Karpas-422 (cell line): Measurements from ENCODE around the gene AKAP13. TPM values are rescaled to one million over a fixed set of nuclear protein-coding genes. Genes with fewer than 3 reads are reported as not detected.
A peak's percentile ranks its signal among the peaks of the same experiment; 100 is the strongest.
"Not testable (repeated sequence)": the region's sequence is repeated elsewhere in the genome, so short reads cannot be mapped to it uniquely, and the experiment has no call there.

Experiments used
- DNase-seq: peaks from one replicate; pipeline ENCODE4 v3.0.0-alpha.2; 2015
- H2AFZ ChIP-seq: fragments of 200-600 bp; sonication (generic); 2 replicates; pipeline ENCODE4 v1.6.1; 2014; ENCODE audit warnings: antibody characterized with exemption, low read length, mixed read lengths
- H3K27ac ChIP-seq: fragments of 200-600 bp; sonication (generic); 2 replicates; pipeline ENCODE4 v1.5.1; 2014; ENCODE audit warnings: mild to moderate bottlenecking, low read length, moderate library complexity
- H3K27me3 ChIP-seq: fragments of 200-600 bp; sonication (generic); 2 replicates; pipeline ENCODE4 v1.6.1; 2014; ENCODE audit warnings: low read length, mixed read lengths
- H3K36me3 ChIP-seq: fragments of 200-600 bp; sonication (generic); 2 replicates; pipeline ENCODE4 v1.6.1; 2014; ENCODE audit warnings: low read length, mixed read lengths; ENCODE audit not compliant: insufficient read depth
- H3K4me1 ChIP-seq: fragments of 200-600 bp; sonication (generic); 2 replicates; pipeline ENCODE4 v1.6.1; 2014; ENCODE audit warnings: mild to moderate bottlenecking, low read length, mixed read lengths
- H3K4me2 ChIP-seq: fragments of 200-600 bp; sonication (generic); 2 replicates; pipeline ENCODE4 v1.6.1; 2014; ENCODE audit warnings: low read length, low read depth, mild to moderate bottlenecking; ENCODE audit not compliant: poor library complexity, severe bottlenecking
- H3K4me3 ChIP-seq: fragments of 200-600 bp; sonication (generic); 2 replicates; pipeline ENCODE4 v1.5.1; 2014; ENCODE audit warnings: mild to moderate bottlenecking, antibody characterized with exemption, low read length, mixed read lengths
- H3K79me2 ChIP-seq: fragments of 200-600 bp; sonication (generic); 2 replicates; pipeline ENCODE4 v1.6.1; 2014; ENCODE audit warnings: mild to moderate bottlenecking, low read length, mixed read lengths
- H3K9ac ChIP-seq: fragments of 200-600 bp; sonication (generic); 2 replicates; pipeline ENCODE4 v1.6.0; 2014; ENCODE audit warnings: low read length
- H3K9me2 ChIP-seq: fragments of 200-600 bp; sonication (generic), shearing (Covaris generic); replicated peaks from 2 replicates; pipeline ENCODE4 v1.6.0; 2014; ENCODE audit warnings: mild to moderate bottlenecking, low read length, moderate library complexity; ENCODE audit not compliant: insufficient read depth
- H3K9me3 ChIP-seq: fragments of 300-700, 200-600 bp; sonication (generic); 2 replicates; pipeline ENCODE4 v1.6.1; 2014; ENCODE audit warnings: low read length, mixed read lengths
- H4K20me1 ChIP-seq: fragments of 200-600 bp; sonication (generic); 2 replicates; pipeline ENCODE4 v1.6.1; 2014; ENCODE audit warnings: mild to moderate bottlenecking, antibody characterized with exemption, low read length, low read depth; ENCODE audit not compliant: insufficient read depth
- total RNA-seq: library from RNA; depleted of rRNA; stranded (reverse); fragments of >200 nt; shearing (Covaris generic); gene quantifications from 2 replicates; pipeline ENCODE4 v1.2.3, GENCODE V29; 2014; ENCODE audit warnings: low replicate concordance

Gene AKAP13
- total RNA-seq, 1 experiment from 2014 or later = 166 TPM

DNA sequence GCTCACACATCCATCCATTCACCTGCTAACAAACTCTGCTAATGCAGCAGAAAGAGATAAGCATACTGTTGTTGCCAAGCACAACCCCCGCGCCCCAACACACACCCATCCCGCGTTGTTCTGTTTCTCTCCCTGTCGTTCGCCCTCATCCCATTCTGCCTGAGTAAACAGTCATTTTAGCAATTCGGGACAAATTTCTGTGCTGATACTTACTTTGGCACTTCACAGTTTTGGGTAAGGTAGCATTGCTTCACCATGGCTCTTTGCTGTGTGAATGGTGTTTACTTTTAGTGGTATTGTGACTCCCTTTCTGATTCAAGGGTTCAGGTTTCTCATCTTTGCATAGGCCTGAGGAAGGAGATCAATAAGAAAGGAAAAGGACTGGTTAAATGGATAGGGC is 149.7 kb downstream of the AKAP13 start:
- DNase-seq = no peak

DNA sequence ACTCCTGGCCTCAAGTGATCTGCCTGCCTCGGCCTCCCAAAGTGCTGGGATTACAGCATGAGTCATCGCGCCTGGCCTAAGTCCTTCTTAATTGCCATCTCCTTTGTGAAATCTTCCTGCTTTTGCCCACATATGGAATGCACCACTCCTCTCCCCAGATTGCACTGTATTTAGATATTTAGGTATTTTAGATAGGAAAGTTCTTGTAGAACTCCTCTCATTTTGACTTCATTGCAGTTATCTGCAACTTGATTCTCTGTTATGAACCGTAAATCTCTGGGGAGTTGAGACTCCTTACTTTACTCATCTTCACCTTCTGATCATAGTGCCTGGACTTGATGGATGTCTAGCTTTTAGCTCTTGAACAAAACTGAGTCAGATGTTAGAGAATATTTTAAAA is 150.7 kb downstream of the AKAP13 start:
- Histone ChIP-seq H3K9me2 (no peaks in the 10 kb centered on the region), H3K79me2 (peaks cover 87% of the 10 kb centered on the region), H2AFZ (no peak overlapping the region), H3K36me3 (peaks cover 16% of the 10 kb centered on the region), H3K9me3 (no peaks in the 10 kb centered on the region), H3K4me2 (peak overlapping the region; percentile 36), H3K27me3 (no peaks in the 10 kb centered on the region), H4K20me1 (no peaks in the 10 kb centered on the region), H3K9ac (no peak overlapping the region), H3K4me1 (peaks cover 94% of the 10 kb centered on the region), H3K4me3 (no peak overlapping the region), H3K27ac (peak overlapping the region; percentile 52; the same call in 1 of the 2 replicates)
- no peak for DNase-seq

More for the DNA sequence above, 149.7 kb downstream of the AKAP13 start:
- no peaks in the 10 kb centered on the region for H3K9me2 ChIP-seq
- peaks cover 87% of the 10 kb centered on the region for H3K79me2 ChIP-seq
- H3K27me3 ChIP-seq = no peaks in the 10 kb centered on the region
- no peaks in the 10 kb centered on the region for H3K9me3 ChIP-seq
- no peak overlapping the region for H2AFZ ChIP-seq
- no peak overlapping the region for H3K27ac ChIP-seq
- H3K36me3 ChIP-seq = peaks cover 14% of the 10 kb centered on the region
- no peak overlapping the region for H3K9ac ChIP-seq
- no peaks in the 10 kb centered on the region for H4K20me1 ChIP-seq
- no peak overlapping the region for H3K4me2 ChIP-seq
- H3K4me1 ChIP-seq = peaks cover 94% of the 10 kb centered on the region
- H3K4me3 ChIP-seq = no peak overlapping the region

DNA sequence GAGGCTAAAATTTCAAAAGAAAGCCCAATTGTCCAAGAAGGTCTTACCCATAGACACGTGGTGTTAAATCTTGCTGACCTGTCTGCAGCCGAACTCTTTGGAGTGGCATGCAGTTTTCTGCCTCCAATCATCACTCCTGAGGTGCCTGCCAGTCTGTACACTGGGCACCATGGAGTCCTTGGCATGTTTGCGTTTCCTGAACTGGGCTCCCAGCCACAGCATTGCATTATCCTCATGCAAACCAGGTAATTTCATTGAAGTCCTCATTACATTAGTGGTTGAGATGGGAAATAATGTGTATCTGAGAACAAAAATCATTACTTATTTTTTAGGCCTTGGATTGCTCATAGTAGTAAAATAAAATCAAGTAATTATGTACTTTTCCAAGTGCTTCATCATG is 152.3 kb downstream of the AKAP13 start:
- H3K4me1 ChIP-seq = peaks cover 90% of the 10 kb centered on the region
- H3K9me3 ChIP-seq = no peaks in the 10 kb centered on the region
- no peaks in the 10 kb centered on the region for H3K27me3 ChIP-seq
- no peak for DNase-seq
- no peak overlapping the region for H2AFZ ChIP-seq
- no peaks in the 10 kb centered on the region for H4K20me1 ChIP-seq
- peaks cover 88% of the 10 kb centered on the region for H3K79me2 ChIP-seq
- no peak overlapping the region for H3K4me2 ChIP-seq
- no peak overlapping the region for H3K9ac ChIP-seq
- H3K9me2 ChIP-seq = no peaks in the 10 kb centered on the region
- H3K27ac ChIP-seq = peak overlapping the region; percentile 52
- no peak overlapping the region for H3K4me3 ChIP-seq
- H3K36me3 ChIP-seq = peaks cover 22% of the 10 kb centered on the region

DNA sequence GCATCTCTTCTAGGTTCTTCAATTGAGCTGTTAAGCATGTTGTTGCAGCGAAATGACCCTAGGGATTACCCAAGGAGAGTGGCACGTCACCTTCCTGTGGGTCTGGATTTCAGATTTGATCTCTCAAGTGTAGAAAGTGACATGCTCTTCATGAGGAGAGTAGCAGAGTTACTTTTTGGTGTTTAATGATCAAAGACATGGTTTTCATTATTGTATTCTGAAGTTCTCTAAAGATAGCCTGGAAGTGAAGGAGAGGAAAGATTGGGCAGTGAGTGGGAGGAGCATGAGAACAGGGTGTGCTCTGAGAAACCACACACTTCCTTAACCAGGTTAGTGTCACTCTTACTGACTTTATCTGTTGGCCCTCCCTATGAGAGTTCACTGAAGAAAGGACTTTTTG is 153.6 kb downstream of the AKAP13 start:
- Histone ChIP-seq H4K20me1 (no peaks in the 10 kb centered on the region), H2AFZ (no peak overlapping the region), H3K27me3 (no peaks in the 10 kb centered on the region), H3K36me3 (peaks cover 22% of the 10 kb centered on the region), H3K9me2 (no peaks in the 10 kb centered on the region), H3K9me3 (no peaks in the 10 kb centered on the region), H3K9ac (no peak overlapping the region), H3K27ac (peak overlapping the region; percentile 43), H3K79me2 (peaks cover 81% of the 10 kb centered on the region), H3K4me1 (peaks cover 85% of the 10 kb centered on the region), H3K4me2 (no peak overlapping the region), H3K4me3 (no peak overlapping the region)
- DNase-seq = no peak

DNA sequence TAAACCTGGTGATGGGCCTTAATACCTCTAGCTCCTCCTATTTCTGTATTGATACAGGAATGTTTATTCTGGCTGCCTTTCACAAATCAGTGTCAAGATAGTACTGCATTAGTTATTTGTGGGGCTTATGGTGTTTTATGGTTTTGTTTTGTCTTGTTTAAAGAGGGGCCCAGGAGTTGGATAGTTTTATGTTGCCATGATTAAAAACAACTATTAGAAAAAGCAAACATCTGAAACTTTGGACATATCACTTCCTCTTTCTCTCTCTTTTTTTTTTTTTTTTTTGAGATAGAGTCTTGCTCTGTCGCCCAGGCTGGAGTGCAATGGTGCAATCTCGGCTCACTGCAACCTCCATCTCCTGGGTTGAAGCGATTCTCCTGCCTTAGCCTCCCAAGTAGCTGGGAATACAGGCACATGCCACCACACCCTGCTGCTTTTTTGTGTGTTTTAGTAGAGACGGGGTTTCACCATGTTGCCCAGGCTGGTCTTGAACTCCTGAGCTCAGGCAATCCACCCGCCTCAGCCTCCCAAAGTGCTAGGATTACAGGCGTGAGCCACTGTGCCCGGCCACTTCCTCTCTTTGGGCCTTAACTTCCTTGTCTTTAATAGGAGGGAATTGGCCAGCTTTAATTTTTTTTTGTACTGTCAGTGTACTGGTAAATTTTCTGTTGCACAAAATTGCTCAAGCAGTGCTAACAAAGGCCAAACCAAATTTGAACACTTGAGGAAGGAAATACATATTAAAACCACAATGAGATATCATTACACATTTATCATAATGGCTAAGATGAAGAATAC is 155.3 kb downstream of the AKAP13 start:
- Histone ChIP-seq H3K36me3 (peaks cover 22% of the 10 kb centered on the region), H3K79me2 (peaks cover 84% of the 10 kb centered on the region), H3K4me1 (peaks cover 88% of the 10 kb centered on the region), H3K27ac (peak overlapping the region; percentile 64), H3K4me2 (peak overlapping the region; percentile 50)
- not testable (repeated sequence) for H3K9me3 ChIP-seq, H3K9me2 ChIP-seq, H3K4me3 ChIP-seq, H2AFZ ChIP-seq, H3K27me3 ChIP-seq, H3K9ac ChIP-seq, H4K20me1 ChIP-seq
- DNase-seq = peak; percentile 53

DNA sequence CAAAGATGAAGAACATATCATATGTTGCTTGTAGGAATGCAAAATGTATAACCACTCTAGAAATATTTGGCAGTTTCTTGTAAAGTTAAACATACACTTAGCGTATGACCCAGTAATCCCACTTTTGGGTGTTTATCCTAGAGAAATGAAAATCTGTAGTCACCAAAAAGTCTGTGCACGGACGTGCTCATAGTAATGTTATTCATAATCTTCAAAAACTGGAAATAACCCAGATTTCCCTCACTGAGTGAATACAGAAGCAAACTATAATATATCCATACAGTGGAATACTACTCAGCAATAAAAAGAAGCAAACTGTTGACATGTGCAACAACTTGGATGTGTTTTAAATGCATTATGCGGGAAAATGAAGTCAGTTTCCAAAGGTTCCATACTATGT is 155.9 kb downstream of the AKAP13 start:
- Histone ChIP-seq H3K27ac (peak overlapping the region; percentile 64), H3K4me3 (no peak overlapping the region), H3K79me2 (peaks cover 84% of the 10 kb centered on the region), H2AFZ (no peak overlapping the region), H3K9me2 (no peaks in the 10 kb centered on the region), H3K36me3 (peaks cover 22% of the 10 kb centered on the region), H3K4me2 (no peak overlapping the region), H3K27me3 (no peaks in the 10 kb centered on the region), H3K9me3 (no peaks in the 10 kb centered on the region), H3K4me1 (peaks cover 88% of the 10 kb centered on the region), H3K9ac (no peak overlapping the region), H4K20me1 (no peaks in the 10 kb centered on the region)
- no peak for DNase-seq

DNA sequence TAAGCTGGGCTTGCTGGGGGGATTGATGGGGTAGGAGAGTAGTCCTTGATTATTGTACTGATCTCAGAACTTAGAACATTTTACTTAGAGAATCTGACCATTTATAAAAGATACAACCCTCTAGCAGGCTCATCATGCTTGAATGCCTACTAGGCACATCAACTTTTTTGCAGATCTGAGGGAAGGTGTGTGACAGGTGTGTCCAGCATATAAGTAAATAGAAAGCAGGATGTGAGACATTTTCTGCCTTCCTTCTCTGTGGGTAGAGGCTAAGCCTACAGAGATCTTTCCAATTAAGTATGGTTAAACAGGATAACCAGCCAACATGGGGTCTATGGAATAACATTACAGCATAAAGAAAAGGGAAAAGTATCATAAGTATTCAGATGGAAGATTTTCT is 159.1 kb downstream of the AKAP13 start:
- H3K9me2 ChIP-seq = no peaks in the 10 kb centered on the region
- peaks cover 21% of the 10 kb centered on the region; the same call in 1 of the 2 replicates for H3K36me3 ChIP-seq
- H3K4me1 ChIP-seq = peaks cover 73% of the 10 kb centered on the region
- H4K20me1 ChIP-seq = no peaks in the 10 kb centered on the region
- peak overlapping the region; percentile 29; the same call in 1 of the 2 replicates for H3K27ac ChIP-seq
- no peak for DNase-seq
- H3K9ac ChIP-seq = no peak overlapping the region
- no peak overlapping the region for H2AFZ ChIP-seq
- no peaks in the 10 kb centered on the region for H3K9me3 ChIP-seq
- H3K27me3 ChIP-seq = no peaks in the 10 kb centered on the region
- peaks cover 73% of the 10 kb centered on the region for H3K79me2 ChIP-seq
- no peak overlapping the region for H3K4me3 ChIP-seq
- H3K4me2 ChIP-seq = peak overlapping the region; percentile 17

DNA sequence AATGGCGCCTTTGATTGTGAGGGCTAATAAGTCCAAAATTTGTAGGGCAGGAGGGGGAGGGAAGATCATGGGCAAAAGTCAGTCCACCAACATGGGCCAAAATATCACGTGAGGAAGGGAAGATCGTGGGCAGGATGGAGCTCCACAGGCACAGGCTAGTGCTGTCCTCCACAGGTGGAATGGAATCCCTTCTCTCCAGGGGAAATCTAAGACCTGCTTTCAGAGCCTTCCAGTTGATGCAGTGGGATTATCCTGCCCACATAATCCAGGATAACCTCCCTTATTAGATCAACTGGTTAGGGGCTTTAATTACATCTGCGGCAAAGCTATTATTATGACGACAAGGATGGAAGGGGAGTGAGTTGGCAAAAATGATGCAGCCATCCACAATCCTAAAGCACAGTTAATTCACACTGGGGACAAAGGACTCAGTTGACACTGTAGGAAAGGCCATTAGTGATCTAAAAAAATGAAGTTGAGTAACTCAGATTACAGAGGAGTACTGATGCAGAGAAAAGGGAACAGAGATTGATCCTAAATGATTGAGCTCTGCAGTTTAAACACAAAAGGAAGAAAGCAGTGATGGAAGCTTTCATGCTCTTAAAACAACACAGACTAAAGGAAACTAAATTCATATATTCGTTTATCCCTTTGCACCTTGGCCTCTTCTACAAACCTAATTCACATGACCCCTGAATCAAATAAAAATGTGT is 159.8 kb downstream of the AKAP13 start:
- Histone ChIP-seq H2AFZ (no peak overlapping the region), H3K36me3 (peaks cover 16% of the 10 kb centered on the region; the same call in 1 of the 2 replicates), H4K20me1 (no peaks in the 10 kb centered on the region), H3K9me3 (no peaks in the 10 kb centered on the region), H3K9me2 (no peaks in the 10 kb centered on the region), H3K4me3 (no peak overlapping the region), H3K27me3 (no peaks in the 10 kb centered on the region), H3K4me2 (peak overlapping the region; percentile 17), H3K9ac (no peak overlapping the region), H3K79me2 (peaks cover 71% of the 10 kb centered on the region), H3K27ac (peak overlapping the region; percentile 29; the same call in 1 of the 2 replicates), H3K4me1 (peaks cover 65% of the 10 kb centered on the region)
- peak; percentile 65 for DNase-seq
